Central memory CD4-positive, alpha-beta T cell (primary cell): ENCODE results near the gene CLSTN1.
A peak's percentile ranks its signal among the peaks of the same experiment; 100 is the strongest.
"Not testable (repeated sequence)": the region's sequence is repeated elsewhere in the genome, so short reads cannot be mapped to it uniquely, and the experiment has no call there.

Source experiments
- DNase-seq: peaks from one replicate; pipeline ENCODE4 v3.0.0; 2022

The CLSTN1 gene

GRCh38 chr1:9794081-9794480 lies 29.7 kb downstream of the CLSTN1 start:
- no peak for DNase-seq

- no peak for DNase-seq
Observed at GRCh38 chr1:9793291-9793690, 30.5 kb downstream of the CLSTN1 start.

GRCh38 chr1:9792156-9793042 lies 31.4 kb downstream of the CLSTN1 start:
- DNase-seq: no peak

- DNase-seq: not testable (repeated sequence)
Observed at GRCh38 chr1:9789700-9790099, 34.1 kb downstream of the CLSTN1 start.

GRCh38 chr1:9787702-9788101 lies 36.1 kb downstream of the CLSTN1 start:
- DNase-seq: peak; percentile 79

- DNase-seq: no peak
Observed at GRCh38 chr1:9785406-9785805, 38.4 kb downstream of the CLSTN1 start.

- DNase-seq: peak; percentile 69
Observed at GRCh38 chr1:9784508-9785133, 39.1 kb downstream of the CLSTN1 start.

GRCh38 chr1:9782897-9783296 lies 40.9 kb downstream of the CLSTN1 start:
- no peak for DNase-seq

GRCh38 chr1:9782116-9782751 lies 41.5 kb downstream of the CLSTN1 start:
- no peak for DNase-seq

- DNase-seq: no peak
Observed at GRCh38 chr1:9780554-9781110, 43.1 kb downstream of the CLSTN1 start.

- no peak for DNase-seq
Observed at GRCh38 chr1:9778905-9779304, 44.9 kb downstream of the CLSTN1 start.

- DNase-seq: no peak
Observed at GRCh38 chr1:9776685-9777084, 47.1 kb downstream of the CLSTN1 start.

GRCh38 chr1:9774712-9775679 lies 48.8 kb downstream of the CLSTN1 start:
- DNase-seq: no peak

GRCh38 chr1:9770298-9770697 lies 53.5 kb downstream of the CLSTN1 start:
- no peak for DNase-seq

- DNase-seq: no peak
Observed at GRCh38 chr1:9768983-9769382, 54.8 kb downstream of the CLSTN1 start.

- peak; percentile 7 for DNase-seq
Observed at GRCh38 chr1:9767964-9768668, 55.6 kb downstream of the CLSTN1 start.

GRCh38 chr1:9766759-9767442 lies 56.9 kb downstream of the CLSTN1 start:
- no peak for DNase-seq

GRCh38 chr1:9764550-9764949 lies 59.2 kb downstream of the CLSTN1 start:
- DNase-seq: no peak

GRCh38 chr1:9763914-9764313 lies 59.9 kb downstream of the CLSTN1 start:
- no peak for DNase-seq

- DNase-seq: not testable (repeated sequence)
Observed at GRCh38 chr1:9762446-9762845, 61.3 kb downstream of the CLSTN1 start.

- no peak for DNase-seq
Observed at GRCh38 chr1:9761855-9762254, 61.9 kb downstream of the CLSTN1 start.
